Measurements from ENCODE around the gene IL11RA. TPM values are rescaled to one million over a fixed set of nuclear protein-coding genes. Genes with fewer than 3 reads are reported as not detected.

The IL11RA gene
- total and polyA plus RNA-seq, 2 of the 8 experiments (the other 6 are each of a cell fraction or from before 2014, with no cell fraction given) = 5.5 to 9.1 TPM

GRCh38 chr9:34685591-34685990 lies 33.6 kb downstream of the IL11RA start (continued):
- TF ChIP-seq, protein P1, sequence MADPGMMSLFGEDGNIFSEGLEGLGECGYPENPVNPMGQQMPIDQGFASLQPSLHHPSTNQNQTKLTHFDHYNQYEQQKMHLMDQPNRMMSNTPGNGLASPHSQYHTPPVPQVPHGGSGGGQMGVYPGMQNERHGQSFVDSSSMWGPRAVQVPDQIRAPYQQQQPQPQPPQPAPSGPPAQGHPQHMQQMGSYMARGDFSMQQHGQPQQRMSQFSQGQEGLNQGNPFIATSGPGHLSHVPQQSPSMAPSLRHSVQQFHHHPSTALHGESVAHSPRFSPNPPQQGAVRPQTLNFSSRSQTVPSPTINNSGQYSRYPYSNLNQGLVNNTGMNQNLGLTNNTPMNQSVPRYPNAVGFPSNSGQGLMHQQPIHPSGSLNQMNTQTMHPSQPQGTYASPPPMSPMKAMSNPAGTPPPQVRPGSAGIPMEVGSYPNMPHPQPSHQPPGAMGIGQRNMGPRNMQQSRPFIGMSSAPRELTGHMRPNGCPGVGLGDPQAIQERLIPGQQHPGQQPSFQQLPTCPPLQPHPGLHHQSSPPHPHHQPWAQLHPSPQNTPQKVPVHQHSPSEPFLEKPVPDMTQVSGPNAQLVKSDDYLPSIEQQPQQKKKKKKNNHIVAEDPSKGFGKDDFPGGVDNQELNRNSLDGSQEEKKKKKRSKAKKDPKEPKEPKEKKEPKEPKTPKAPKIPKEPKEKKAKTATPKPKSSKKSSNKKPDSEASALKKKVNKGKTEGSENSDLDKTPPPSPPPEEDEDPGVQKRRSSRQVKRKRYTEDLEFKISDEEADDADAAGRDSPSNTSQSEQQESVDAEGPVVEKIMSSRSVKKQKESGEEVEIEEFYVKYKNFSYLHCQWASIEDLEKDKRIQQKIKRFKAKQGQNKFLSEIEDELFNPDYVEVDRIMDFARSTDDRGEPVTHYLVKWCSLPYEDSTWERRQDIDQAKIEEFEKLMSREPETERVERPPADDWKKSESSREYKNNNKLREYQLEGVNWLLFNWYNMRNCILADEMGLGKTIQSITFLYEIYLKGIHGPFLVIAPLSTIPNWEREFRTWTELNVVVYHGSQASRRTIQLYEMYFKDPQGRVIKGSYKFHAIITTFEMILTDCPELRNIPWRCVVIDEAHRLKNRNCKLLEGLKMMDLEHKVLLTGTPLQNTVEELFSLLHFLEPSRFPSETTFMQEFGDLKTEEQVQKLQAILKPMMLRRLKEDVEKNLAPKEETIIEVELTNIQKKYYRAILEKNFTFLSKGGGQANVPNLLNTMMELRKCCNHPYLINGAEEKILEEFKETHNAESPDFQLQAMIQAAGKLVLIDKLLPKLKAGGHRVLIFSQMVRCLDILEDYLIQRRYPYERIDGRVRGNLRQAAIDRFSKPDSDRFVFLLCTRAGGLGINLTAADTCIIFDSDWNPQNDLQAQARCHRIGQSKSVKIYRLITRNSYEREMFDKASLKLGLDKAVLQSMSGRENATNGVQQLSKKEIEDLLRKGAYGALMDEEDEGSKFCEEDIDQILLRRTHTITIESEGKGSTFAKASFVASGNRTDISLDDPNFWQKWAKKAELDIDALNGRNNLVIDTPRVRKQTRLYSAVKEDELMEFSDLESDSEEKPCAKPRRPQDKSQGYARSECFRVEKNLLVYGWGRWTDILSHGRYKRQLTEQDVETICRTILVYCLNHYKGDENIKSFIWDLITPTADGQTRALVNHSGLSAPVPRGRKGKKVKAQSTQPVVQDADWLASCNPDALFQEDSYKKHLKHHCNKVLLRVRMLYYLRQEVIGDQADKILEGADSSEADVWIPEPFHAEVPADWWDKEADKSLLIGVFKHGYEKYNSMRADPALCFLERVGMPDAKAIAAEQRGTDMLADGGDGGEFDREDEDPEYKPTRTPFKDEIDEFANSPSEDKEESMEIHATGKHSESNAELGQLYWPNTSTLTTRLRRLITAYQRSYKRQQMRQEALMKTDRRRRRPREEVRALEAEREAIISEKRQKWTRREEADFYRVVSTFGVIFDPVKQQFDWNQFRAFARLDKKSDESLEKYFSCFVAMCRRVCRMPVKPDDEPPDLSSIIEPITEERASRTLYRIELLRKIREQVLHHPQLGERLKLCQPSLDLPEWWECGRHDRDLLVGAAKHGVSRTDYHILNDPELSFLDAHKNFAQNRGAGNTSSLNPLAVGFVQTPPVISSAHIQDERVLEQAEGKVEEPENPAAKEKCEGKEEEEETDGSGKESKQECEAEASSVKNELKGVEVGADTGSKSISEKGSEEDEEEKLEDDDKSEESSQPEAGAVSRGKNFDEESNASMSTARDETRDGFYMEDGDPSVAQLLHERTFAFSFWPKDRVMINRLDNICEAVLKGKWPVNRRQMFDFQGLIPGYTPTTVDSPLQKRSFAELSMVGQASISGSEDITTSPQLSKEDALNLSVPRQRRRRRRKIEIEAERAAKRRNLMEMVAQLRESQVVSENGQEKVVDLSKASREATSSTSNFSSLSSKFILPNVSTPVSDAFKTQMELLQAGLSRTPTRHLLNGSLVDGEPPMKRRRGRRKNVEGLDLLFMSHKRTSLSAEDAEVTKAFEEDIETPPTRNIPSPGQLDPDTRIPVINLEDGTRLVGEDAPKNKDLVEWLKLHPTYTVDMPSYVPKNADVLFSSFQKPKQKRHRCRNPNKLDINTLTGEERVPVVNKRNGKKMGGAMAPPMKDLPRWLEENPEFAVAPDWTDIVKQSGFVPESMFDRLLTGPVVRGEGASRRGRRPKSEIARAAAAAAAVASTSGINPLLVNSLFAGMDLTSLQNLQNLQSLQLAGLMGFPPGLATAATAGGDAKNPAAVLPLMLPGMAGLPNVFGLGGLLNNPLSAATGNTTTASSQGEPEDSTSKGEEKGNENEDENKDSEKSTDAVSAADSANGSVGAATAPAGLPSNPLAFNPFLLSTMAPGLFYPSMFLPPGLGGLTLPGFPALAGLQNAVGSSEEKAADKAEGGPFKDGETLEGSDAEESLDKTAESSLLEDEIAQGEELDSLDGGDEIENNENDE (IDR thresholded peaks at IDR 0.05; ENCODE audit: insufficient replicate concordance, low read length) = no peak
- no peak for TF ChIP-seq POLR2A (IDR thresholded peaks at IDR 0.05; ENCODE audit: control extremely low read depth in 1 of 2, low read depth in 2 of 2, low read length in 2 of 2)
- no peak for TF ChIP-seq NANOG (IDR thresholded peaks at IDR 0.05; ENCODE audit: insufficient read depth, low read depth, low read length, poor library complexity, severe bottlenecking)
- no peak for TF ChIP-seq ASH2L (IDR thresholded peaks at IDR 0.05; ENCODE audit: low read length)
- no peak for TF ChIP-seq FOSL1 (IDR thresholded peaks at IDR 0.05; ENCODE audit: insufficient read depth, low read depth, low read length)
- no peak for TF ChIP-seq HDAC2 (IDR thresholded peaks at IDR 0.05; ENCODE audit: borderline replicate concordance in 1 of 2, low read depth in 2 of 2, low read length in 2 of 2)
- no peak for TF ChIP-seq YY1 (IDR thresholded peaks at IDR 0.05; ENCODE audit: low read depth, low read length)

Measured in H1 (cell line).